ENCODE data around the gene CCR7.
A peak's percentile ranks its signal among the peaks of the same experiment; 100 is the strongest.

Gene CCR7

GRCh38 chr17:40561871-40562611 is 3.2 kb downstream of the CCR7 start:
- no peak for DNase-seq

- no peak for DNase-seq
Observed at GRCh38 chr17:40561294-40561870, 3.9 kb downstream of the CCR7 start.

DNA sequence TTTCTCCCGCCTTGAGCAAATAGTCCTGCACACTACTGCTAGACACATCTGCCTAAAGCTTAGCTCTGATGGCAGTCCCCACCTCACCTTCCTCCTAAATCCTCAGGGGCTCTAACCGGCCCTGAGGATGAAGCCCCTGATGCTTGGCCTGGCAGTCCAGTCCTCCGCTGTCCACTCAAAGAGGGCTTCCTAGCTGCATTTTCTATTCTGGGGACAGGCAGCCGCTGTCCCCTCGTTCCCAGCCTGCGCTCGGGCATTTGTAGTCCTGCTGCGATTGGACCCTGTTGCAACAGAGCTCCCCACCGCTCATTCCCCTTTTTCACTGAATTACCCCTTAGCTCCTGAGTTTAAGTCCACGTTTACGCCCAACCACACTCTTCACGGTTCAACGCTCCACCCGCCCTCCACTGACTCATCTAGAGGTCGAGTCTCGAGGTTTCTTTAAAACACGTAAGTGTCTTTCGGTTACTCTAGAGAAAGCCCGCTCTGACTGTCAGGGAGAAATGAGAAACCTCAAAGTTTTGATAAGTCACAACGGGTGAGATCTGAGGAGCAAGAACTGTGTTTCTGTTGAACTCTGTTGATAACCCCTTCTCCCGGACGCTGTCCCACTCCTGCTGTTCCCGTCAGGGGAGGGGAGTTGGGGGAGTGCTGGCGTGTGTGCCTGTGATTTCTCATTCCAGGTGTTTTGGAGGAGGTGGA is 4.5 kb downstream of the CCR7 start:
- DNase-seq, result peak; percentile 75

GRCh38 chr17:40559954-40560591 is 5.2 kb downstream of the CCR7 start:
- peak; percentile 79 for DNase-seq

DNA sequence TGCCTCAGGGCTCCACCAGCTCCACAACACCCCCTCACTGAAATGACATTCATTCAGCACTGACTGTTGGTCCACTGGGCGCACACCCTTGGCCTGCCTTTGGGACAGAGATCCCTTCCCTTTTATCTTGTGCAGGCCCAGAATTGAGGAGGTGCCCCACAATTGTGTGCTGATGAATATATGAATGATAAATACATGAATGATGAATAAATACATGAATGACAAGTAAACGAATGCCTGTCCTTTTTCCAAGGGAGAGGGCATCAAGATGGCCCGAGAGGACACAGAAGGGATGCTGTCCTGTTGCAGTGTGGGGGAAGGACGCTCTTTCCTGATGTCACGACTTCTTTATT is 5.7 kb downstream of the CCR7 start:
- DNase-seq, result no peak

GRCh38 chr17:40558890-40559563 is 6.2 kb downstream of the CCR7 start:
- DNase-seq, result no peak

GRCh38 chr17:40558300-40558889 is 6.9 kb downstream of the CCR7 start:
- no peak for DNase-seq

DNA sequence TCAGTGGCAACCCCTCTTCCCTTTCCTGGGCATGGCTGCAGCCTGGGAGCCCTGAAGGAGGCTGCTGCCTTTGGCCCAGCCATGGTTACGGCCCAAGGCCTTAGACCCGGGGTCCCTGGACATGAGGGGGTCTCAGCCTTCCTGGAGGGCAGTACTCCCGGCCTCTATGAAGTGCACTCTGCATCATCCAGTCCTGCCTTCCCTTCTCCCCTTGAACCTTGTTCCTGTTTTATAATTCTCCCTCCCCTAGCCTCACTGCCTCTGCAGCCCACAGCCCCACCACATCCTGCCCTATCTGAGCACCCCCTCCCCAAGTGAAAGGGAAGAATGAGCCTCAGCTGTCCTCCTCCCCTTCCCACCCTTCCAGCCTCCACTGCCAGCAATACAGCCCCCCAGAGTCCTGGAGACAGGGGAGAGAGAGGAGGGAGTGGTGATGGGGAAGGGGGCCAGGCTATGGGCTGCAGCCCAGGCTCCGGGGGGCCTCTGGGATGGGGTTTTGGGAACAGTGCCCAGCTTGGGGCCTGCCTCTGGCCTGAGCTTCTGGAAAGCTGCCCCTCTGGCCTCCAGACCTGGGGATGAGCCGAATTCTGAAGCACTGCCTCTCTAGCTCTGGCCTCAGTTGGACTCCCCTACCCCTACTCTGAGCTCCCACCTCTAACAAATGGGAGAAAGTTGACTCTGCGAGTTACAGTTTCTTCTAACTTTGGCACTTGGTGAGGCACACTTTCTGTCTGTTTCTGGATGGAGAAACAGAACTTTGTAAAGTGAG is 7.6 kb downstream of the CCR7 start:
- no peak for DNase-seq

DNA sequence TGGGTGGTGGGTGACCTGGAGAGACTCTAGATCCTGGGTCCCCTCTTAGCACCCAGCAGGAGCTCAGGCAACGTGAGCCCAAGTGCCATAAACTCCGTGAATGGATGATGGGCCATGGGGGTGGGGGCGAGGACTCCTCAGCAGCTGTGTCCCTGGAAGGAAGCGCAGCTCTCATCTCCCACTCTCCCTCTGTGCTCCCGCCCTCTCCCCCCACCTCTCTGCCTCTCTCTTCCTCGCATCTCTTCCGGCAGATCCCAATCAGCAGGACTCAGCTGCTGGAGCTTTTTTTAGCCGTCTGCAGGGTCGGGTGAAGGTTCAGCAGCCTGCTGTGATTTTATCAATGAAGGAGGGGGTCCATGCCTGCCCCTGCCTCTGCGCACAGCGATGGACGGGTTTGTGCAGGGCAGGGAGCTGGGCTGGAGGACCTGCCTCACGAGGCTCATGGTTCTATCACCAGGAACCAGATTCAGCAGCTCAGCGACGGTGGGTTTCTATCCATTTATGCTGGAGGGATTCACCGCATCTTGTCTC is 8.3 kb downstream of the CCR7 start:
- DNase-seq, result peak; percentile 44

GRCh38 chr17:40556198-40556661 is 9.0 kb downstream of the CCR7 start:
- no peak for DNase-seq

- no peak for DNase-seq
Observed at GRCh38 chr17:40555296-40556190, 9.7 kb downstream of the CCR7 start.

GRCh38 chr17:40554646-40555295 is 10.5 kb downstream of the CCR7 start:
- no peak for DNase-seq

- DNase-seq, result no peak
Observed at GRCh38 chr17:40553694-40554534, 11.4 kb downstream of the CCR7 start.

GRCh38 chr17:40552806-40553693 is 12.2 kb downstream of the CCR7 start:
- no peak for DNase-seq

- peak; percentile 41 for DNase-seq
Observed at GRCh38 chr17:40551879-40552768, 13.1 kb downstream of the CCR7 start.

Data from right kidney (tissue), 1 donor.